Loucy (cell line): Measurements from ENCODE around the gene PSMD2.

ENCODE experiments used
- H2AFZ ChIP-seq: fragments of 200-600 bp; sonication (generic); 2 replicates; pipeline ENCODE4 v1.6.0; 2016; ENCODE audit warnings: antibody characterized with exemption, mild to moderate bottlenecking, low read length, moderate library complexity
- H3F3A ChIP-seq: fragments of 200-600 bp; 2 replicates; pipeline ENCODE4 v1.6.0; 2016; ENCODE audit warnings: antibody characterized with exemption, low read depth, mild to moderate bottlenecking
- H3K27me3 ChIP-seq: fragments of 200-600 bp; sonication (generic); 2 replicates; pipeline ENCODE4 v1.6.1; 2014; ENCODE audit warnings: low read length, mild to moderate bottlenecking; ENCODE audit not compliant: insufficient read depth, poor library complexity, severe bottlenecking
- H3K36me3 ChIP-seq: fragments of 200-600 bp; sonication (generic); 2 replicates; pipeline ENCODE4 v1.6.1; 2016; ENCODE audit warnings: low read length; ENCODE audit not compliant: insufficient read depth
- H3K4me1 ChIP-seq: fragments of 200-600 bp; sonication (generic); 2 replicates; pipeline ENCODE4 v1.5.1; 2014; ENCODE audit warnings: low read length, mild to moderate bottlenecking; ENCODE audit not compliant: insufficient read depth, poor library complexity, severe bottlenecking
- H3K4me2 ChIP-seq: fragments of 200-600 bp; sonication (generic); 2 replicates; pipeline ENCODE4 v1.6.0; 2014; ENCODE audit warnings: antibody characterized with exemption, low read length, low read depth, mild to moderate bottlenecking; ENCODE audit not compliant: poor library complexity, severe bottlenecking
- H3K4me3 ChIP-seq: fragments of 200-600 bp; sonication (generic); 2 replicates; pipeline ENCODE4 v1.5.1; 2014; ENCODE audit warnings: low read length, mild to moderate bottlenecking, mixed read lengths; ENCODE audit not compliant: poor library complexity, severe bottlenecking
- H3K79me2 ChIP-seq: fragments of 200-600 bp; sonication (generic); 2 replicates; pipeline ENCODE4 v1.6.1; 2014; ENCODE audit warnings: low read length; ENCODE audit not compliant: insufficient read depth
- H3K9ac ChIP-seq: fragments of 200-600 bp; sonication (generic); 2 replicates; pipeline ENCODE4 v1.6.0; 2014; ENCODE audit warnings: mild to moderate bottlenecking, low read depth, low read length, moderate library complexity; ENCODE audit not compliant: poor library complexity, severe bottlenecking
- H3K9me2 ChIP-seq: fragments of 200-600 bp; sonication (generic); replicated peaks from 2 replicates; pipeline ENCODE4 v1.6.1; 2016; ENCODE audit warnings: low read depth, low read length, mixed read lengths
- H3K9me3 ChIP-seq: fragments of 200-600 bp; sonication (generic); 2 replicates; pipeline ENCODE4 v1.6.1; 2014; ENCODE audit warnings: mild to moderate bottlenecking, antibody characterized with exemption, low read length, low read depth; ENCODE audit not compliant: insufficient read depth
- H4K20me1 ChIP-seq: fragments of 200-600 bp; sonication (generic); 2 replicates; pipeline ENCODE4 v1.6.0; 2014; ENCODE audit warnings: antibody characterized with exemption, low read length, mild to moderate bottlenecking; ENCODE audit not compliant: insufficient read depth, poor library complexity, severe bottlenecking
- EZH2phosphoT487 ChIP-seq: fragments of 200-600 bp; IDR thresholded peaks from 2 replicates; pipeline ENCODE4 v1.6.1; 2018; ENCODE audit warnings: antibody characterized with exemption, mild to moderate bottlenecking, moderate library complexity, borderline replicate concordance
- TF ChIP-seq, protein P1 (sequence below): fragments of 200-600 bp; sonication (generic); conservative IDR thresholded peaks from 2 replicates; pipeline ENCODE4 v1.5.1; 2014; ENCODE audit warnings: mild to moderate bottlenecking, antibody characterized with exemption, low read length

The PSMD2 gene

DNA sequence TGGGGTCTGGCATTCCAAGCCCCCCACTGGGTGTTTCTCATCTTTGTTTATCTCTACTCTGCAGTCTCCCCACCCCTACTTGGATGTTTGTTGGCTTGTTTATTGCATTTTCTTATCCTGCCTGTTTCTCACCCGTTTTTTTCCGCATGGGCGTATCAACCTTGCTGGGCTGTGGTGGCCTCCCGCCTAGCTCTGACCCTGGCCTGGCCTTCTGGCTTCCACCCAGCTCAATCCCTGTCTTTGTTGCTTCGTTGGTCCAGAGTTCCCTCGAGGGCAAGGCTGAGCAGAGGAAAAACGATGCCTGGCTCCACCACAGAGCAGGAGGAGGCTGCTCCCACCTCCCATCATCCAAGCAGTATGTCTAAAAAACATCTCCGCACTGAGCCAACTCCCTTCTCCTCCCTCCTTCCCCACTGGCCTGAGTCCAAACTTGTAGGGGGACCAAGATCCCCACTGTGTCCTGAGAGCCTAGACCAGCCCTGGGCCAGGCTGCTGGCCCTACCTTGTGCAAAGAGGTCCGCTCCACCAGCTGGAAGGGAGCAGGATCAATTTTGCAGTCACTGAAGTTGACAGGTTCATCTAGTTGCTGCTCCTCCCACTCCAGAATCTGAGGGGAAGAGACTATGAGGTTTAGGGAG, 52.6 kb downstream of the PSMD2 start:
- H3K27me3 ChIP-seq = no peaks in the 10 kb centered on the region
- no peaks in the 10 kb centered on the region for H3K79me2 ChIP-seq
- H3K9ac ChIP-seq = no peak overlapping the region
- no peaks in the 10 kb centered on the region for H3K9me2 ChIP-seq
- no peaks in the 10 kb centered on the region for H3K36me3 ChIP-seq
- H3K9me3 ChIP-seq = no peaks in the 10 kb centered on the region
- TF ChIP-seq, protein P1, sequence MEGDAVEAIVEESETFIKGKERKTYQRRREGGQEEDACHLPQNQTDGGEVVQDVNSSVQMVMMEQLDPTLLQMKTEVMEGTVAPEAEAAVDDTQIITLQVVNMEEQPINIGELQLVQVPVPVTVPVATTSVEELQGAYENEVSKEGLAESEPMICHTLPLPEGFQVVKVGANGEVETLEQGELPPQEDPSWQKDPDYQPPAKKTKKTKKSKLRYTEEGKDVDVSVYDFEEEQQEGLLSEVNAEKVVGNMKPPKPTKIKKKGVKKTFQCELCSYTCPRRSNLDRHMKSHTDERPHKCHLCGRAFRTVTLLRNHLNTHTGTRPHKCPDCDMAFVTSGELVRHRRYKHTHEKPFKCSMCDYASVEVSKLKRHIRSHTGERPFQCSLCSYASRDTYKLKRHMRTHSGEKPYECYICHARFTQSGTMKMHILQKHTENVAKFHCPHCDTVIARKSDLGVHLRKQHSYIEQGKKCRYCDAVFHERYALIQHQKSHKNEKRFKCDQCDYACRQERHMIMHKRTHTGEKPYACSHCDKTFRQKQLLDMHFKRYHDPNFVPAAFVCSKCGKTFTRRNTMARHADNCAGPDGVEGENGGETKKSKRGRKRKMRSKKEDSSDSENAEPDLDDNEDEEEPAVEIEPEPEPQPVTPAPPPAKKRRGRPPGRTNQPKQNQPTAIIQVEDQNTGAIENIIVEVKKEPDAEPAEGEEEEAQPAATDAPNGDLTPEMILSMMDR = no peak
- no peak for TF ChIP-seq EZH2phosphoT487
- no peaks in the 10 kb centered on the region for H4K20me1 ChIP-seq
- H3F3A ChIP-seq = no peaks in the 10 kb centered on the region
- no peak overlapping the region for H3K4me2 ChIP-seq
- no peak overlapping the region for H2AFZ ChIP-seq
- H3K4me3 ChIP-seq = no peak overlapping the region
- H3K4me1 ChIP-seq = no peaks in the 10 kb centered on the region

DNA sequence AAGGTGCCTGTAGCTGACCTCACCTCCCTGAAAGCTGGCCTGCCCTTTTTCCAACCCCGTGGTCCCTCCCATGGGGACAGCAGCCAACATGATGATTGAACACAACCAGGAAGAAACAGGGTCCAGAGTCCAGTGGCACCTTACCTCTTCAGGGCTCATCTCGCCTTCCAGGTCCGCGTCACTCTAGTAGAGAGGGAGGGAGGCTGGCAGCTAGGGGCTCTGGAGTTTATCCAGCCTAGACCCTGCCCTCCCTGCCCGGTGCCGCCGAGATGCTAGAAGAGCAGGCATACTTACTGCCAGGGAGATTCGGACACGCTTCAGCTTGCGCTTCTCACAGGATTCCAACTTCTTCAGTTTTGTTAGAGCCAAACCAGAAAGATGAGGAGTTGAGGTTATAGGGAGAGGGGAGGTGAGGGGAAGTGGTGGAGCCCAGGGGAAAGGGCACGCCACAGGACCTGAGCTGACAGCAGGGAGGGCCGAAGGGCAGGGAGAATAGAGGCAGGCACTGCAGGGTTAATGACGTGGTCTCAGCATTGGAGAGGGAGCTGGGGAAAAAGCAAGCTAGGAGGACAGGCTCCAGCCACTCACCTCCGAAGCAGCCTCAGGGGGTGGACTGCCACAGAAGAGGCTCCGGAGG, 53.2 kb downstream of the PSMD2 start:
- TF ChIP-seq, protein P1 = no peak
- no peak for TF ChIP-seq EZH2phosphoT487
- H3F3A ChIP-seq = no peaks in the 10 kb centered on the region
- no peak overlapping the region for H3K4me2 ChIP-seq
- no peaks in the 10 kb centered on the region for H3K9me2 ChIP-seq
- H3K9me3 ChIP-seq = no peaks in the 10 kb centered on the region
- H3K4me1 ChIP-seq = no peaks in the 10 kb centered on the region
- no peaks in the 10 kb centered on the region for H4K20me1 ChIP-seq
- no peak overlapping the region for H2AFZ ChIP-seq
- H3K27me3 ChIP-seq = no peaks in the 10 kb centered on the region
- H3K79me2 ChIP-seq = no peaks in the 10 kb centered on the region
- H3K9ac ChIP-seq = no peak overlapping the region
- H3K4me3 ChIP-seq = no peak overlapping the region
- H3K36me3 ChIP-seq = no peaks in the 10 kb centered on the region

DNA sequence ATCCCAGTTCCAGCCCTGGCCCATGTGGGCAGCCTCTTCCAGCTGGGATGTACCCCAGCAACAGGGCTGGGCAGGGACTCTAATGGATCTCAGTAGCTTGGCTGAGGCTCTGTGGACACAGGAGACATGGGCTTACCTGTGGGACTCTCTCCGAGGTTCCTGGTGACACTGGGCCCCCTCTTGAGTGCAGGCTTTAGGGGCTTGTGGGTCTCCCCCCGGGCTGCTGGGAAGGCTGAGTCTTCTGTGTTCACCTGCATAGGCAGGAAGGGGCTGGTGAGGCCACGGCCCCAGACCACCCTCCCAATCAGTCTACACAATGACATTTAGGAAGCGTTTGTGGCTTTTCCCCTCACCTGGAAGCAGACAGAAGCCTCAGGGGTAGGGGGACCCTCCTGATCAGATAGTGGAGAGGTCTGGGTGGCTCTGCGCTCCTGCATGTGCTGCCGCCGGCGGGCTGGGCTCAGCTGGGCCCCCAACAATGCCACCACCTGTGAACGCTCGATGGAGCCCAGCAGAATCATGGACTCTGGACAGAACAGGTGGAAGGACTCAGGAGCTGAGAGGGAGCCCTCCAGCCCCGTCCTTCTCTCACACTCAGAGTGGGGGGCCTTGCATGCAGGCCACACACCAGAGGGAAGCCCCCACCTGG, 54.0 kb downstream of the PSMD2 start:
- H3K27me3 ChIP-seq = no peaks in the 10 kb centered on the region
- no peaks in the 10 kb centered on the region for H3K9me3 ChIP-seq
- H3K9ac ChIP-seq = no peak overlapping the region
- no peaks in the 10 kb centered on the region for H4K20me1 ChIP-seq
- H3K36me3 ChIP-seq = no peaks in the 10 kb centered on the region
- no peaks in the 10 kb centered on the region for H3F3A ChIP-seq
- no peaks in the 10 kb centered on the region for H3K4me1 ChIP-seq
- H3K4me2 ChIP-seq = no peak overlapping the region
- TF ChIP-seq EZH2phosphoT487 = no peak
- H3K79me2 ChIP-seq = no peaks in the 10 kb centered on the region
- no peaks in the 10 kb centered on the region for H3K9me2 ChIP-seq
- no peak overlapping the region for H2AFZ ChIP-seq
- H3K4me3 ChIP-seq = no peak overlapping the region
